ENCODE data around the gene YKT6.

GRCh38 chr7:44227911-44228310 is 27.1 kb downstream of the YKT6 start:
- TF ChIP-seq CTCF (IDR thresholded peaks at IDR 0.05; ENCODE audit: low read depth, low read length) = no peak
- TF ChIP-seq EZH2phosphoT487 (IDR thresholded peaks at IDR 0.05; ENCODE audit: low read depth) = no peak
